Right lobe of liver (tissue), 6 donors: ENCODE measurements around the gene KCNIP1. TPM values are rescaled to one million over a fixed set of nuclear protein-coding genes. Genes with fewer than 3 reads are reported as not detected.

Experiments used
- ATAC-seq, 4 donors: fragments of 200-7000 bp; cut with Tn5 transposase; one replicate each; pipeline ENCODE4 v1.9.1; 2020; ENCODE audit warnings: mild to moderate bottlenecking in 4 of 4, moderate library complexity in 4 of 4
- DNase-seq, 3 donors: peaks; one replicate each; pipeline ENCODE4 v3.0.0-alpha.2; 2020
- H3K27ac ChIP-seq, 3 donors: fragments of 200-600 bp; one replicate each; pipeline ENCODE4 v1.8.0; 2022
- H3K27me3 ChIP-seq, 2 donors: fragments of 200-600 bp; one replicate each; pipeline ENCODE4 v1.8.0; 2022
- H3K36me3 ChIP-seq, 4 donors: fragments of 200-600 bp; sonication (generic) in 1 of 4; one replicate each; pipeline versions ENCODE4 v1.5.1 to v1.8.0; 2017 to 2022; ENCODE audit warnings: control low read depth in 1 of 4
- H3K4me1 ChIP-seq, 4 donors: fragments of 200-600 bp; sonication (generic) in 1 of 4; one replicate each; pipeline versions ENCODE4 v1.5.1 to v1.8.0; 2017 to 2022; ENCODE audit warnings: control low read depth in 1 of 4
- H3K4me3 ChIP-seq, 3 donors: fragments of 200-600 bp; one replicate each; pipeline ENCODE4 v1.8.0; 2022
- H3K9me3 ChIP-seq, 4 donors: fragments of 200-600 bp; sonication (generic) in 1 of 4; one replicate each; pipeline versions ENCODE4 v1.5.1 to v1.8.0; 2017 to 2022; ENCODE audit warnings: control low read depth in 1 of 4
- CTCF ChIP-seq, 4 donors: fragments of 200-600 bp in 3 of 4; fragments of 450-650 bp in 1 of 4; IDR thresholded peaks; one replicate each; pipeline versions ENCODE4 v1.5.1 to v1.8.0; 2016 to 2022; ENCODE audit warnings: antibody characterized with exemption in 4 of 4, mild to moderate bottlenecking in 2 of 4
- POLR2A ChIP-seq: fragments of 450-650 bp; IDR thresholded peaks from one replicate; pipeline ENCODE4 v1.6.1; 2017; ENCODE audit warnings: antibody characterized with exemption, mild to moderate bottlenecking
- WGBS: methylation state at CpG from one replicate; pipeline ENCODE4 v1.1.6; 2018; ENCODE audit warnings: low coverage, low lambda C conversion rate; ENCODE audit not compliant: insufficient coverage; ENCODE audit errors: missing lambda C conversion rate; 5-methylcytosine and 5-hydroxymethylcytosine counted together
- intact Hi-C, 2 donors: fragments of 100-400 bp; cut with DNase I; formaldehyde crosslinking; loops; one replicate each; pipeline versions ENCODE4 v1.11.2 to v1.14.1; 2022
- total RNA-seq, 6 experiments: library from RNA; depleted of rRNA in 2 of 6; stranded (reverse); fragments of >200 nt in 2 of 6; fragmentation: NEBNext Ultra II Directional in 3 of 6; extraction: Animal tissue kit (Norgen Biotek cat#: 25700) in 3 of 6; gene quantifications; one replicate each; pipeline versions ENCODE4 v1.1.0 to v1.2.4, GENCODE V29; 2016 to 2023
- donor health status: DM: no; HTN: yes; CAD: no.
- donor health status: DM: no; HTN: no; CAD: no.
- donor health status: DM: no; HTN: no; CAD: no.
- donor health status: DM: no; HTN: yes; CAD: no.
- donor health status: DM: no; HTN: yes; CAD: no.

KCNIP1 gene
- total RNA-seq, 6 experiments from 2014 or later: 0.56 TPM; not detected in 5

DNA sequence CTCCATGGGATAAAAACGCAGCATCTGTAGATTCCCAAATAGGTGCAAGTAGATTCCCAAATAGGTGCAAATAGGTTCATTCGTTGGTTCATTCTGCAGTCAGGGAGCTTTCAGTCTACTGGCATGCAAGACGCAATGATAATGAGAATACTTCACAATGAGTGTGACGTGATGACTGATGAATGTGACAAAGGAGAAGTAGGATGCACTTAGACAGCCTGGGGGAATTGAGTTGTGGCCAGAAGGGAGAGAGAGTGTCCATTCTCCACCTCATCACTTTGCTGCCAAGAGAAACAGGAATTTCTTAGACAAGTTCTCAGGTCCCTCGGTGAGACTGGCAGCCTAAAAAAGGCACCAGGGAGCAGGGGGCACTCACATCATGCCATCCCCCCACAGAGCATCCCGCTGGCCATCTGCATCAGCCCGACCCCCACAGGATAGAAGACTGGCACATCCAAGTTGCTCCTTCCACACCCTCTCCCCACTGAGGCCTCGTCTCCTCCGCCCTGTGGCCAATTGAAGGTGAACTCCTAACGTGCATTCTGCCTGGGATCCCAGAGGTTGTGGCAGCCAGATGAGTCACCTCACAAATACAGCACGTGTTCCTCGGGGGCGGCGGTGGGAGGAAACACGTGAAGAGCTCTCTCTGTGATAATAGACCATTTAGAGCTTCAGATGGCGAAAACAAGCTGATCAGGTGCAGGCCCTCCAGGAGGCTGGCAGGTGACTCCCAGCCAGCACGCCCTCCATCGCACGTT lies 19.9 kb upstream of the KCNIP1 start:
- no peak for DNase-seq
- no peak overlapping the region for H3K4me3 ChIP-seq
- H3K36me3 ChIP-seq: no peaks in the 10 kb centered on the region
- WGBS: 60% methylated on average over 13 of the region's 19 CpGs
- no peaks in the 10 kb centered on the region for H3K9me3 ChIP-seq
- intact Hi-C loops: no loop called here
- no peak overlapping the region for H3K27ac ChIP-seq
- TF ChIP-seq POLR2A: no peak
- no peak for TF ChIP-seq CTCF (IDR thresholded peaks at IDR 0.05)
- peak in 1 of 4 donors; percentile 21 for ATAC-seq
- no peaks in the 10 kb centered on the region for H3K27me3 ChIP-seq
- no peaks in the 10 kb centered on the region for H3K4me1 ChIP-seq

GRCh38 chr5:170484459-170484831 lies 19.4 kb upstream of the KCNIP1 start:
- DNase-seq (no peak), ATAC-seq (no peak)
- no peak overlapping the region for H3K27ac ChIP-seq
- H3K36me3 ChIP-seq: no peaks in the 10 kb centered on the region
- no peaks in the 10 kb centered on the region for H3K4me1 ChIP-seq
- TF ChIP-seq POLR2A: no peak
- TF ChIP-seq CTCF (IDR thresholded peaks at IDR 0.05): no peak
- H3K27me3 ChIP-seq: no peaks in the 10 kb centered on the region
- H3K4me3 ChIP-seq: no peak overlapping the region
- intact Hi-C loops: no loop called here
- 47% methylated on average over 6 of the region's 6 CpGs for WGBS
- H3K9me3 ChIP-seq: no peaks in the 10 kb centered on the region

DNA sequence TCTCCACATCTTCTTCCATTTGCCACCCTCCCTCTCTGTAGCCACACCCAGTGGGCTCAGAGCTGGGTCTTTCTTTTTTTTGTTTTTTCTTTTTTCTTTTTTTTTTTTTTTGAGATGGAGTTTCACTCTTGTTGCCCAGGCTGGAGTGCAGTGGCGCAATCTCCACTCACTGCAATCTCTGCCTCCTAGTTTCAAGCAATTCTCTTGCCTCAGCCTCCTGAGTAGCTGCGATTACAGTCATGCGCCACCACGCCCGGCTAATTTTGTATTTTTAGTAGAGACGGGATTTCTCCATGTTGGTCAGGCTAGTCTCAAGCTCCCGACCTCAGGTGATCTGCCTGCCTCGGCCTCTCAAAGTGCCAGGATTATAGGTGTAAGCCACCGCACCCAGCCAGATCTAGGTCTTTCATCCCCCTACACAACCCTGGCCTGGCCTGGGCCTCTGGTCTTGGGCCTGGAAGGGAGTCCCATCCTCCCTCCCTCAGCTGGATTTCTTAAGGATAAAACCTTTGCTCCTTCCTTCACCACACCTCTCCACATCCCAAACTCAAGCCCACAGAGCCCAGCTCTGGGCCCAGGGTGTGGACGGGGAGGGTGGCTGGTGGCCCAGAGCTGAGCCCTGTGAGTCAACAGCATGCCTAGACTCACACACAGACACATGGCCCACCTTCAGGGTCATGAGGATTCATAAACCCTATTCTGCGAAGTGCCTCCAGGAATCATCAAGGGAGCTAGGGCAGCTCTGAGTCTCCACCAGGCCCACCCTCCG lies 18.8 kb upstream of the KCNIP1 start:
- intact Hi-C loops: no loop called here
- DNase-seq (no peak), ATAC-seq (no peak)
- Histone ChIP-seq H3K4me1 (no peaks in the 10 kb centered on the region), H3K27ac (no peak overlapping the region), H3K36me3 (no peaks in the 10 kb centered on the region), H3K27me3 (no peaks in the 10 kb centered on the region), H3K9me3 (no peaks in the 10 kb centered on the region), H3K4me3 (no peak overlapping the region)
- TF ChIP-seq POLR2A (no peak), CTCF (IDR thresholded peaks at IDR 0.05) (no peak)
- 77% methylated on average over 7 of the region's 12 CpGs for WGBS

GRCh38 chr5:170485616-170485911 lies 18.3 kb upstream of the KCNIP1 start:
- Histone ChIP-seq H3K4me3 (no peak overlapping the region), H3K36me3 (no peaks in the 10 kb centered on the region), H3K9me3 (no peaks in the 10 kb centered on the region), H3K4me1 (no peaks in the 10 kb centered on the region), H3K27ac (no peak overlapping the region), H3K27me3 (no peaks in the 10 kb centered on the region)
- intact Hi-C loops: no loop called here
- no peak for DNase-seq
- no peak for ATAC-seq
- no peak for TF ChIP-seq POLR2A

DNA sequence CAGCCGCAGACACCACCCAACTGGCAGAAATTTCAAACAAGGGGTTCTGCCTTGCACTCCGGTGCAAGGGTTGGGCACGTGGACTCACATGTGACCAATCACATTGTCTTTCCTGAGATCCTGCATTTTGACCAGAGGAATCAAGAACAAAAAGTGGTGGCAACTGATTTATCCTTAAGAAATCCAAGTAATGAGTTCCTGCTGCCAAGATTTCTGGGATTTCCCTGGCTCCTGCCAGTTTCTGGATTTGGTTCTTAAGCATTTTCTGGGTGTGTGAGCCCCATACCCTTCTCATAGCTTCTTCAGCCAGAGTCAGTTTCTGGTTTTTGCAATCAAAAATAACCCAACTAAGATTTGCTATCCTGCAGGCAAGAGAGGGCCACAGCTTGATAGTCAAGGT lies 17.4 kb upstream of the KCNIP1 start:
- 80% methylated on average over 2 of the region's 3 CpGs for WGBS
- Histone ChIP-seq H3K4me1 (no peaks in the 10 kb centered on the region), H3K27ac (no peak overlapping the region), H3K27me3 (no peaks in the 10 kb centered on the region), H3K4me3 (no peak overlapping the region), H3K36me3 (no peaks in the 10 kb centered on the region), H3K9me3 (no peaks in the 10 kb centered on the region)
- TF ChIP-seq CTCF (IDR thresholded peaks at IDR 0.05) (no peak), POLR2A (no peak)
- intact Hi-C loops: no loop called here
- ATAC-seq (no peak), DNase-seq (no peak)
